Measurements from ENCODE around the gene TCF7L1.

TCF7L1 gene

DNA sequence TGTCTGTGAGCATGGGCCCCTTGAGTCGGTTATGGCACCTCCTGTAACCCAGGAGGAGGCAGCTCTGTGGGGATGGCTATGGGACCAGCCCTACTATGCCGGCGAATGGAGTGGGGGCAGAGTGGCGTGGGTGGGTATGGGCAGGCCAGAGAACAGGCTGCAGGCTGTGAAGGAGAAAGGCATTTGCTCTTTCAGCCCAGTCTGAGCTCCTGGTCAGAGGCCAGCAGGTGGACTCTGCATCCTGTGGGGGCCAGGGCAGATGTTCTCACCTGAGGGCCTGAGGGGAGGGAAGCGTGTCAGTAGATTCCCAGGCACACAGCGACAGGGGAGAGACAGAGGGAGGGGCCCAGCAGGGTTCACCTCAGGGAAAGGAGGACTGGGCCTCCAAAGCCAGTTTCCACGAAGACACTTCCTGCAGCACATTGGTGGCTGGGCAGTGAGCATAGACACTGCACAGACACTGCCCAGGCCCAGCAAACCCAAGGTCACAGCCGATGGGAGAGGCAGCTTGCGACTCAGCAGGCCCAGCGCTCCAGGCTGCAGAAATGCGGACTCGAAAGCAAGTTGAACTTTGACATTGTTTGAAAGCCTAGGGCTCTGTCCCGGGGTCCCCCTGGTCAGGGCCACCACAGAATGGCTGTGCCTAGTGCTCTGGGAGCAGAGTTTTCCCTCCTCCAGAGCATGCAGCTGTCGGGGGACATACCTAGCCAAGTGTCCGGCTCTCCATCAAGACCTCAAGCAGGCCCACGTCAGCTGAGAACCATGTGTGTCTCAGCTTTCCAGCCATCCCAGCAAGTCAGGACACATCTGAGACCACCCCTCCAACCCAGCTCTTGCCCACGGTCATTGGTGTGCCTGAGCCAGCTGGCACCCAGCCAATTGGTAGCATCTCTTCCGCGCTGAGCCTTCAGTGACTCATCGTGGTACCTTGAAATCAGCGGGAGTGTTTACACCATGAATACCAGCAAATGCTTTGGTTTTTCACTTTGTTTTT lies 140.8 kb downstream of the TCF7L1 start:
- in situ Hi-C loops (cut with MboI; ENCODE audit: low sequenced_read_pairs), result loop anchor here (25.0 kb wide), 1 partner anchor 787 kb away; no protein-coding TSS in a partner anchor

DNA sequence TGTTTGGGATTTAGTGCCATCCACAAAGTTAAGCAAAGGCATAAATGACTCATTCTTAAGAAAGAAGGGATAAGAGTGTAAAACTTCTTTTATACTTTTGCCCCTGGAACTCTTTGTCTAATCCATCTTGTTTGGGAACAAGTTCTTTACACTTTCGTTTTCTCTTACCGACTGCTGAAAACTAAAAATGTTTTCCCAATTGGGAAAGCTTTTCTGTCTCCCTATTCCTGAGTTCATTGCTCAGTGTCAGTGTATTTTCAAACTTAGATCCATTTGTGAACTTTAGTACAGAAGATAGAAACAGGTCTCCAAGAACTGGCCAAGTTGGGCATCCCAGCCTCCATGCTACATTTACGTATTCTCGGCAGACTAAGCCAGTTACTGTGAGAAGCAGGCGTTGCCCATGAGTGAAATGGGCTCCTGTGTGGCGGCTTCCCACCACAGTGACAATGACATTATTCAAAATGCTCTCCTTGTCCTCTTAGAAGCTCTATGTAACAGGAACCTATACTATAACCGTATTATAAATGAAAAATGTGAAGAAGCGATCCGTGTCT lies 142.9 kb downstream of the TCF7L1 start:
- in situ Hi-C loops (cut with MboI; ENCODE audit: low sequenced_read_pairs), result loop anchor here (25.0 kb wide), 2 partner anchors 339 to 1239 kb away; no protein-coding TSS in a partner anchor

DNA sequence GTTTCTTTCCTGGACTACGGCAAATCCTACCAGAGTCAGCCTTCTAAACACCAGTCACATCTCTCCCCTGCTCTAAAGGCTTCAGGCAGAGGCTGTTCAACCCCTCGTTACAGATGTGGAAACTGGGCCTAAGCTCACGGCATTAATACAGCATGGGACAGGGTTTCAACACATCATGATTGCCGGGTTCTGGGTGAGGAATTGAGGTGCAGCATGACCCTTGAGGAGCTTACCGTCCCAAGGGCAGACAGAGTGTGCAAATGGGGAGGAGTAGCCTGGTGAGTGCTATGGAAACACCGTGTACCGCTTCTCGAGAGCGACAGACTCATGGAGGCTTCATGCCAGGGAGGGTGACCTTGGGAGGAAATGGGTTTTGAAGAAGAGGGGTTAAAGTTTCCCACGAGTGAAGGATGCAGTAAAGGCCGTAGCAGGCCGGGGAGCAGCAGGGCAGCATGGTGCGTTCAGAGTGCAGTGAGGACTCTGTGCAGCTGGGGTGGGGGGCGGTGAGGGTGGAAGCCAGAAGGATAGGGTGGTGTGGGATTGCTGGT lies 143.5 kb downstream of the TCF7L1 start:
- in situ Hi-C loops (cut with MboI; ENCODE audit: low sequenced_read_pairs), result loop anchor here (25.0 kb wide), 2 partner anchors 339 to 1239 kb away; no protein-coding TSS in a partner anchor

DNA sequence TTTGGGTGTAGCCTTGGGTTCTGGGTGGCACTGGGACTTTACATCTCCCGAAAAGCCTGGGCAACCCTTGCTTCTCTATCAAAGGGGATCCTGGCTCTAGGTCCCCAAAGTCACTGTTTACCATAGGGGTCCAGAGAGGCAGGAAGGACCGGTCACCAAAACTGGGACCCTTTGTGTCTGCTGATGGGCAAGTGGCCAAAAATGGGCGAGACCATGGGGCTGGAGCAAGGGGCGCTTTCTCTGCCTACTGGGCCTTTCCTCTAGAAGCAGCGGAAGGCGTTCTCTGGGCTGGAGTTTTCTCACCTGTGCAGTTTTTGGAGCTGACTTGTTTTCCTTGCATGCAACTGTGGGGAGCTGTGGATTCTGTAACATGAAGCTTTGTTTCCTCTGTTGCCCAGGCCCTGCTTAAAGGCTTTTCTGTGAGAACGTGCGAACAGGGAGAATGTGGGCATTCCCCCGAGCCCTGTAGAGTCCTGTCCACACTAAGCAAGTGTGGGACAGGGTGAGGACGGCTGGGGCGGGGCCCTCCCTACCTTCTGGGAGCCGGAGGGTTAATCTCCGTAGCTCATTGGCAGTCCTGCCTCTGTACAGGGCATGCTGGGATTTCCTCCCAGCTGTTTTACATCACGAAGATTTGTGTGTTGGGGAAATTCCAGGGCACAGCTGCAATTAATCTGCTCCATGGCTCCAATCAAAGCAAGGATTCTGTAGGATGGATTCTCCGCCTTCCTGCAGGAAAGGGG lies 144.4 kb downstream of the TCF7L1 start:
- in situ Hi-C loops (cut with MboI; ENCODE audit: low sequenced_read_pairs), result loop anchor here (25.0 kb wide), 2 partner anchors 340 to 1240 kb away; no protein-coding TSS in a partner anchor

DNA sequence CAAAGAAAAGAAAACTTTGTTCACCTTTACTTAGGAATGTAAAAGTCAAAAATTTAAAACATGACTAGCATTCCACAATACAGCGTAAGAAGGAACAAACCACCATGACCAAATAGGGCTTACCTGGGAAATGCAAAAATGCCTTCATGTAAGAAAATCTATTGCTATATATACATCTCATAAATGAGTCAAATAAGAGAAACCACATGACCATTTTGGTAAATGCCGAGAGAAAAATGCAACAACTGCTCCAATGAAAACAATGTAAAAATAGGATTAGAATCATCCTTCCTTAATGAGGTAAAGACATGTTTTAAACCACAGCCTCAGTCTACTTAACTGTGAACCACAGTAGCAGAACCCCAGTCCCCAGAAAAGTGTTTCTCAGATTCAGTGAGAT lies 145.2 kb downstream of the TCF7L1 start:
- in situ Hi-C loops (cut with MboI; ENCODE audit: low sequenced_read_pairs), result loop anchor here (25.0 kb wide), 2 partner anchors 341 to 1241 kb away; no protein-coding TSS in a partner anchor

DNA sequence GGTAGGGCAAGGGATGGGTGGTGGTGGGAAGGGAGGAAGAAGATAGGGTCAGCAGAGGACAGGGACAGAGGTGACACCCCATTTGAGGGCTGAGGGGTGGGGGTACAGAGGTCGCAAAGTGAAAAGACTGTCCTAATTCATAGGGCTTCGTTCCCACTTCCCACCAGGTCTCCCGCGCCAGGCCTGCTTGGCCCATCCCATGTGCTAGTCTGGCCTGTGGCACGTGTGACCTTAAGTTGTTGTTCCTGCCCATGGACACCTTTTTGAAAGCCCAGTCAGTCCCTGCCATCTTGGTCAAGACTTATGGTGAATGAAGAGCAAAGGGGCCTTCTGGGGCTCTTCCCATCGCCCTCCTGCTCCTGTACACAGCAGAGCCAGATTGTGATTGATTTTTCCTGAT lies 148.4 kb downstream of the TCF7L1 start:
- in situ Hi-C loops (cut with MboI; ENCODE audit: low sequenced_read_pairs), result loop anchor here (25.0 kb wide), 2 partner anchors 344 to 1244 kb away; no protein-coding TSS in a partner anchor

DNA sequence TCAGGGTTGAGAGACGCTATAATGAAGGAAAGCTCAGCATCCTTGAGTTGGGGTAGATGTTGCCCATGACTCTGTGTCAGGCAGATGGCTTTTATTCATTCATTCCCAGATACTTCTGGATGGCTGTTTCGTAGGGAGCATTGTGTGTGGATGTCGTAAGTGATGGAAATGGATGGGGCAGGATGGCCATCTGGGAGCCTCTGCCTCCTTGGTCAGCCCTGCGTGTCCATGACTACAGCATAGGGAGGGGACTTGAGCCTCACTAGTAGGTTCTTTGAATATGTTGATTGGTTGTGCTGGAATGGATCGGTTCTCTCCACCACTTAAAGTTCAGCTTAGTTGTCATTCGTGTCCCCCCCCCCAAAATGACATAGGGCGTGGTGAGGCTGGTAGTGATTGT lies 149.7 kb downstream of the TCF7L1 start:
- in situ Hi-C loops (cut with MboI; ENCODE audit: low sequenced_read_pairs), result loop anchor here (25.0 kb wide), 2 partner anchors 346 to 1246 kb away; no protein-coding TSS in a partner anchor

DNA sequence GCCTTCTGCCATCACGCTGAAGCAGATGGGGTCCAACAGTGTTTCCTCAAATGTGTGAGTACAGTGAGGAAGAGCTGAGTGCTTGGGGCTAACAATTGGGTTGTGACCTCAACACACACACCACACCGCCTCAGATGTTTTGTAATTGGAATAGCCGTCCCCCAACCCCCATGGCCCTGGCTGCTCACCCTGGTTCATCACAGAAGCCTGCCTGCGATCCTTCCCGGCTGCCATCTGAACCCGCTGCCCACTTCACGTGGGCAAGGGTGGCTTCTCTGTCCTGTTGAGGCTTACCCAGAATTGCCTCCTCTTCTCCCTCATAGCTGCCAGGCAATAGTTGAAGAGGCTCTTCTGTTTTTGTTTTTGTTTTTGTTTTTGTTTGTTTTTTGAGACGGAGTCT lies 150.4 kb downstream of the TCF7L1 start:
- in situ Hi-C loops (cut with MboI; ENCODE audit: low sequenced_read_pairs), result loop anchor here (25.0 kb wide), 2 partner anchors 346 to 1246 kb away; no protein-coding TSS in a partner anchor

DNA sequence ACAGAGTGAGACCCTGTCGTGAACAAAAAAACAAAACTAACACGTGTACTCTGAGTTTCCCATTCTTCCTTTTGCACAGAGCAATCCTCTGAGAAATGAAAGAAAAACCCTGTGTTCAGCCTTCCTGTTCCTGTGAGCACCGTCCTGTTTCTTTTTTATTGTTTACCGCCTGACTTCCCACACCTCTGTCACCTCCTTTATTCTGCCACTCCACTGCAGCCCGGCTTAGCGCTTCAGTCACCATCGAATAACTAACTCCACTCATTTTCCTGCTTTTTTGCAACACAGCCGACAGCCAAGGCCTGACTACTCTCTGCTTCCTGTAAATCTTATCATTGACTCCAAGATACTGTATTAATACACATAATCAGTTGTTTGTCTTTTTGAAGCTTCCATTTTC lies 153.7 kb downstream of the TCF7L1 start:
- in situ Hi-C loops (cut with MboI; ENCODE audit: low sequenced_read_pairs), result loop anchor here (25.0 kb wide), 2 partner anchors 350 to 1250 kb away; no protein-coding TSS in a partner anchor

DNA sequence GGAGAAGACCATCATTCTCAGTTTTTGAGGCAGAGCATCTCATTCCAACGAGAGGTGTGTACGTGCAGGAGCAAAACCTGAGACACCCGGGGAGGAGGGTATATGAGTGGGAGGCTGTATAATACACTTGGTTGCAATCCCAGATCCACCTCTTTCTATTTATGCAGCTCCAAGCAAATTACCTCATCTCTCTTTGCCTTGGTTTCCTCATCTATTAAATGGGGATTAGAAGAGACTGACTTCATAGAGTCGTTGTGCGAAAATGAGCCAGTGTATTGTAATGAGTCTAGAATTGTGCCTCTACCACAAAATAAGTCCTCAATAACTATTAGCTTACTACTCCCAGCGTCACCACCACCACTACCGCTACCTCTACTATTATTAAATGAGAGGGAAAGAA lies 154.5 kb downstream of the TCF7L1 start:
- in situ Hi-C loops (cut with MboI; ENCODE audit: low sequenced_read_pairs), result loop anchor here (25.0 kb wide), 2 partner anchors 350 to 1250 kb away; no protein-coding TSS in a partner anchor

DNA sequence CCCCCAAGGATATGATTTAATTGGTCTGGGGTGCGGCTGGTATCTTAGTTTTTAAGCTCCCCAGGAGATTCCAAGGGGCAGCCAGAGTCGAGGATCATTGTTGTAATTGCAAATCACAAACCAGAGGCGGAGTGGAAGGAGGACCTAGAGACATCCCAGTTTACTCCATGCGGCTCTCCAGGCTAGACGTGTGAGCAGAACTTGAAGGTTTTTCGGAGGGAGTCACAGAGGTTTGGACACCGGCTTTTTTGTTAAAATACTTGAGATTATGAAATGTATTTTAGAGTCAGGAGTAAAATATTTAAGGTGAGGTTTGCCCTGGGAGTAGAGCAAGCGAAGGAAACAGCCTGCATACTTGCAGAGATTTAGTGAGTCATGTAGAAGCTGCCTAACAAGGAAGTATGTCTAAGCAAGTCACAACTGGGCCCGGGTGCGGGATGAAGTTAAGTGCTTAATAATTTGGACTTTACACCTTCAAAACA lies 155.1 kb downstream of the TCF7L1 start:
- in situ Hi-C loops (cut with MboI; ENCODE audit: low sequenced_read_pairs), result loop anchor here (25.0 kb wide), 2 partner anchors 351 to 1251 kb away; no protein-coding TSS in a partner anchor

DNA sequence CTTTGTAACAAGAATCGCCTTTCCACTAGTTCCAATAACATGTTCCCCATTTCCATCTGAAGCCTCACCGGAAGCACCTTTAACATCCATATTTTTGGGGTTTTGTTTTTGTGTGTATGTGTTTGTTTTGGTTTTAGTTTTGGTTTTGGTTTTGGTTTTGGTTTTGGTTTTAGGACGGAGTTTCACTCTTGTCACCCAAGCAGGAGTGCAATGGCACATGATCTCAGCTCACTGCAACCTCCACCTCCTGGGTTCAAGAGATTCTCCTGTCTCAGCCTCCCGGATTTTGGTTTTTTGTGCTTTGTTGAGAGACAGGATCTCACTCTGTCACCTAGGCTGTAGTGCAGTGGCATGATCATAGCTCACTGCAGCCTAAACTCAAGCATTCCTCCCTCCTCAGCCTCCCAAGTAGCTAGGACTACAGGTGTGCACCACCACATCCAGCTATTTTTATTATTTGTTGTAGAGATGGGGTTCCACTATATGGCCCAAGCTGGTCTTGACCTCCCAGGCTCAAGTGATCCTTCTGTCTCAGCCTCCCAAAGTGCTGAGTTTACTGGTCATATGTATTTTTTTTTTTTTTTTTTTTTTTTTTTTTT lies 158.3 kb downstream of the TCF7L1 start:
- in situ Hi-C loops (cut with MboI; ENCODE audit: low sequenced_read_pairs), result loop anchor here (25.0 kb wide), 2 partner anchors 354 to 1254 kb away; no protein-coding TSS in a partner anchor

DNA sequence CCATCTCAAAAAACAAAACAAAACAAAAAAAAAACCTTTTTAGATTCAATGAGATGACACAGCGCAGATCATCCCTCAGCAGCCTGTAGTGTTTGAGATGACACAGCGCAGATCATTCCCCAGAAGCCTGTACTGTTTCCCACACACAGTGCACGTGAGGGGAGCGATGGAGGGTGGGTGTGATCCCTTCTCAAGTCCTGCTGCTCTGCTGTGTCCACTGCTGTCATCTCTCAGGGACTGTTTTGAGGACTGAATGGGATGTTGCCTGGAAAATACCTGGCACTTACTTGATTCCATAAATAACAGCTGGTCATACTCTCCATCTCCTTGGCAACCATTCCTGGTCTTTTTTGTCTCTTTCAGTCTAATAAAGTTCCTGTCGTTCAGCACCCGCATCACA lies 168.9 kb downstream of the TCF7L1 start:
- in situ Hi-C loops (cut with MboI; ENCODE audit: low sequenced_read_pairs), result no loop called here

DNA sequence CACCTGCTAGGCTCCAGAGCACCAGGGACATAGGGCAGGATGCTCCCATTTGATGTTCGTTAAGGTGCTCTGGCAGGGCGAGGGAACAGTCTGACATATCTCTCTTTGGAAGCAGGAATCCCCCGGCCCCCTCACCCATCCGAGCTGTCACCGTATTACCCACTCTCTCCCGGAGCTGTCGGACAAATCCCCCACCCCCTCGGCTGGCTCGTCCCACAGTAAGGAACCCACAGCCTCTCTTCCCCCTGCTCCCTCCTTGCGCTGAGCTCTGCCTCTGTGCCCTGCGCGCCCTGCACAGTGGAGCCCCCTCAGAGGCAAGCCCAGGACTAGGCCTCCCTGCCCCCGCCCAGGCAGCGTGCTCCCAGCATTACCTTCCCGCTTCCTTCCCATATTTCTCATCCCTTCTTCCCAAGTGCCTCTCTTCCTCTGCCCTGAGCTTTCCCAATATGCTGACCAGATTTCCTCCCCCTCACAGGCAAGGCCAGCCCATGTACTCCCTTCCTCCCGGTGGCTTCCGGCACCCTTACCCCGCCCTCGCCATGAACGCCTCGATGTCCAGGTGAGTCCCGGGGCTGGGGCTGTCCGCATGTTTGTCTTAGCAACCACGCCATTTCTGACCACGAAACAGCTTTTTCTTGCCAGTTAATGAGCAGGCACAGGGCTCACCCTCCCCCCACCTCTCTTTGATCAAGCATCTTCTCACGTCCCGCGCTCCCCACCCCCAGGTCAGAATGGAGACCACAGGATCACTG lies 170.8 kb downstream of the TCF7L1 start:
- in situ Hi-C loops (cut with MboI; ENCODE audit: low sequenced_read_pairs), result no loop called here

DNA sequence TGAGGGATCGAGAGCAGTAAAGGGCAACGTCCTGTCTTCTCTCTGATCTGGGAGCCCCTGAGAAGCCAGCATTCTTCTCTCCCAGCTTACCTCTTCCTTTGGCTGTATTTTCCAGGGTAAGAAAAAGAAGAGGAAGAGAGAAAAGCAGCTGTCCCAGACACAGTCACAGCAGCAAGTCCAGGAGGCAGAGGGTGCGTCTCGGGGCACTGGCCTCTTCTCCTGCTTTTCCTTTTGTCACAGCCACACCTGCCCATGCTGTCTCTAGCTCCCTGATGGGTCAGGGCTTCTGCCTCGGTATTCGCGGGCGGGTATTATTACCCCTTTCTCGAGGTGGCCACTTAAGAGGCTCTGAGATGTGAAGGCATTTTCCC lies 174.3 kb downstream of the TCF7L1 start:
- in situ Hi-C loops (cut with MboI; ENCODE audit: low sequenced_read_pairs), result no loop called here

DNA sequence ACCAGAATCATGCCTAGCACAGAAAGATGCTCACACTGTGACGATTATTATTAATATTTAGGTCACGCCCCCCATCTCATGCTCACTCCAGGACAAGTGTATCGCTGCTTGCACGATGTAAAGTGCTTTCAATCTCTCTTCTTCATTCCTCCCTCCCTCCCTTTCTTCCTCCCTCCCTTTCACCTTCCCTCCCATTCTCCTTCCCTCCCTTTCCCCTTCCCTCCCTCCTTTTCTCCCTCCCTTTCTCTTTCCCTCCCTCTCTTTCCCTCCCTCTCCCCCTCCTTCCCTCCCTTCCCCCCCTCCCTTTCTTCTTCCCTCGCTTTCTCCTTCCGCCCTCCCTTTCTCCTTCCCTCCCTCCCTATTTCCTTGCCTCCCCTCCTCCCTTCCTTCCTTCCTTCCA lies 175.0 kb downstream of the TCF7L1 start:
- in situ Hi-C loops (cut with MboI; ENCODE audit: low sequenced_read_pairs), result no loop called here

DNA sequence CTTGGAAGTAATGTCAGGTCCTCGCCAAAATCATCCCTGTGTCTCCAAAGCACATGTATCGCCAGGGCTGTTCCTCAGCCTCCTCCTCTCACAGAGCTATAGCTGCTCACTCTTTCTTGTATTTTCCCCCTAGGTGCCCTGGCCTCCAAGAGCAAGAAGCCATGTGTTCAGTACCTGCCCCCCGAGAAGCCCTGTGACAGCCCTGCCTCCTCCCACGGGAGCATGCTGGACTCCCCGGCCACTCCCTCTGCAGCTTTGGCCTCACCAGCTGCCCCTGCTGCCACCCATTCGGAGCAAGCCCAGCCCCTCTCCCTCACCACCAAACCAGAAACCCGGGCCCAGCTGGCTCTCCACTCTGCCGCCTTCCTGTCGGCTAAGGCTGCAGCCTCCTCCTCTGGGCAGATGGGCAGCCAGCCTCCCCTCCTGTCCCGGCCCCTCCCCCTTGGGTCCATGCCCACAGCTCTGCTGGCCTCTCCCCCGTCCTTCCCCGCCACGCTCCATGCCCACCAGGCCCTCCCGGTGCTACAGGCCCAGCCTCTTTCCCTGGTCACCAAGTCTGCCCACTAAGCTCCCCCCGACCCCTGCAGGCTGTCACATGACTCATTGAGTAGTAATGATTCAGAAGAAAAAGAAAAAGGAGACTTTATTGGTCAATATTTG lies 175.8 kb downstream of the TCF7L1 start:
- in situ Hi-C loops (cut with MboI; ENCODE audit: low sequenced_read_pairs), result no loop called here

DNA sequence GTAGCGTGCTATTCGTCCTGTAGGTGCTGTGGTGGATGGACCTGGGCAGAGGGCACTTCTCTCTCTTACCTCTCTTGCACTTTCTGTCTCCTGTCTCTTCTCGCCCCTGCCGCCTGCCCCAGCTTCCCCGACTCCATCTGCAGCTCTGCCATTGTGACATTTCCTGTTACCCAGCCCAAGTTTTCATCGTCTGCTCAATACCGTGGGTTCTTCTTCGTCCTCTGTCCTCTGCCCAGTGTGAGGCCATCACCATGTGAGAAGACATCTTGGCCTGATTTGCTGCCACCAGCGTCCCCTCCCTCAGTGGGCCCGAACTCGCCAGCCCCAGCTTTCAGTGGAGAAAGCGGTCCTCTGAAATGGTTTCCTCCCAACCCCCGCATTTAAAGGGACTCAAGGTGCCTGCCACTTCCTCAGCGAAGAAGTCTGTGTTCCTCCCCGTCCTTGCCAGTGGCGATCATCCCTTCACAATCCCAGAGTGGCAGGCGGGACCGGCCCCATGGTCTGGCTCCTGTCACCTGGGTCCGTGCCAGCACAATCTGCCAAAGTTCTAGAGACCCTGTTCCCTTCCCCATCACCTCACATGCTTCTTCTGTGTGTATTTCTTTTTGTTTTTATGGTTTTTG lies 176.6 kb downstream of the TCF7L1 start:
- in situ Hi-C loops (cut with MboI; ENCODE audit: low sequenced_read_pairs), result no loop called here
